ENCODE measurements around the gene KIF3A.

Gene KIF3A

DNA sequence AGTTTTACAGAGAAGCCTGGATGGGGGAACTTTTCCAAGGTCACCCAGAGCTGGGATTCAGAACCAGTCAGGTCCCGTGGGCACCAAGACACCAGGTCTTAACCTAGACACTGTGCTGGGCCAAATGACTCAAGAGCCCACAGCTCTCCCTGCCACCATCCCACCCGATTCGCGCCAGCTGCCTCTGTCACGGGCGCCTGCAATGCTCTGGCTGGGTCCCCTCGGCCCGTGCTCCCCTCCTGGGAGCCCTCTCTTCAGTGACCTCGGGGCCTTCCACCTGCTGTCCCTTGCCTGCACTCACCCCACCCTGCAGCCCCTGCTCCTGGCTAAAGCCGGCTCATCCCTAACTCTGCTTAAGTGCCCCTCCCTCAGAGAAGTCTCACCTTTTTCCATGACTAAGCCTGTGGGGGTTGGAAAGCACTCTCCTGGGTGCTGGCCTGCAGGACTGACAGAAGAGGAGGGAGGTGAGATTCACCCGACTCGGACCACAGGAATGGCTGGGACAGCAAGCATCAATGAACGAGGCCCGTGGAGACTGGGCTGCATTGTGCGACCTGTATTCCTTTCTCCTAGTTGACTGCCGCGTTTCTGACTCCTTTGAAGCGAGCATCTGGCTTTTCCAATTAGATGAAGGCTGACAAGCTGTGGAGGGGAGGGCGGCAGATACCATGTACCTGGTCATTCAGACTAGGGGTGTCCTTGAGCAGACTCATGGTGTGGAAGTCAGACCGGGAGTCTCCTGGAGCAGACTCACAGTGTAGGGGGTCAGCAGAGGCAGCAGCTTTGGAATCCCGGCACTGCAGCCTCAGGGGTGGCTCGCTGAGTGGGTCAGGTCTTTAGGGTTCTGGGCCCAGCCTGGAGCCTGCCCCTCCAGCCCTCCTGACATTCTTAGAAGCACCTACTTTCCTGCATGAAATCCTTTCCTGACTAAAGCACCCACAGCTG is 69.3 kb downstream of the KIF3A start:
- 81 to 85% methylated on average over 21 of the region's 22 CpGs for WGBS, 2 experiments (ENCODE audit: insufficient coverage in 2 of 2)
- H3K36me3 ChIP-seq (ENCODE audit: control insufficient read depth, insufficient read depth, low read length), result no peaks in the 10 kb centered on the region
- no peak overlapping the region for H3K27ac ChIP-seq (ENCODE audit: low read depth, low read length, severe bottlenecking)
- H3K9me3 ChIP-seq (ENCODE audit: control insufficient read depth, low read length), result no peaks in the 10 kb centered on the region
- H3K4me1 ChIP-seq (ENCODE audit: control insufficient read depth, insufficient read depth, low read length, poor library complexity, severe bottlenecking), result peaks cover 11% of the 10 kb centered on the region
- H3K4me3 ChIP-seq (ENCODE audit: extremely low read depth, insufficient read depth, low read length, poor library complexity, severe bottlenecking), result no peak overlapping the region

DNA sequence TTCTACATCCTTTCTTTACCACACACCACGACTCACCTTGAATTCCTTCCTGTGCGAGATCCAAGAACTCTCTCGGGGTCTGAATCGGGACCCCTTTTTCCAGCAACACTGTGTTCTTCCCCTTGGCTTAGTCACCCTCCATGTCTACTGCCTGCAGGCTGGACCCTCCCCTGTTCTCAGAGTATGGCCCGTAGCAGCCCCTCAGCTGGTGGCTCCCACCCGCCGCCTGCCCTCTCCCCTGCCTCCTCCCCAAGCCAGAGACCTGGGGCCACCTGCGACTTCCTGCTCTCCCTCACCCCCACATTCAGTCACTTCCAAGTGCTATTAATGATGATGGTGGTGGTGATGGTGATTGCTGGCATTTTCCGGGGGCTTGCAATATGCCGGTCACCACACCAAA is 70.0 kb downstream of the KIF3A start:
- H3K36me3 ChIP-seq (ENCODE audit: control insufficient read depth, insufficient read depth, low read length), result no peaks in the 10 kb centered on the region
- no peak overlapping the region for H3K27ac ChIP-seq (ENCODE audit: low read depth, low read length, severe bottlenecking)
- no peaks in the 10 kb centered on the region for H3K9me3 ChIP-seq (ENCODE audit: control insufficient read depth, low read length)
- no peak overlapping the region for H3K4me3 ChIP-seq (ENCODE audit: extremely low read depth, insufficient read depth, low read length, poor library complexity, severe bottlenecking)
- peaks cover 11% of the 10 kb centered on the region for H3K4me1 ChIP-seq (ENCODE audit: control insufficient read depth, insufficient read depth, low read length, poor library complexity, severe bottlenecking)
- 94 to 95% methylated on average over 4 to 5 of the region's 10 CpGs for WGBS, 2 experiments (ENCODE audit: insufficient coverage in 2 of 2)

DNA sequence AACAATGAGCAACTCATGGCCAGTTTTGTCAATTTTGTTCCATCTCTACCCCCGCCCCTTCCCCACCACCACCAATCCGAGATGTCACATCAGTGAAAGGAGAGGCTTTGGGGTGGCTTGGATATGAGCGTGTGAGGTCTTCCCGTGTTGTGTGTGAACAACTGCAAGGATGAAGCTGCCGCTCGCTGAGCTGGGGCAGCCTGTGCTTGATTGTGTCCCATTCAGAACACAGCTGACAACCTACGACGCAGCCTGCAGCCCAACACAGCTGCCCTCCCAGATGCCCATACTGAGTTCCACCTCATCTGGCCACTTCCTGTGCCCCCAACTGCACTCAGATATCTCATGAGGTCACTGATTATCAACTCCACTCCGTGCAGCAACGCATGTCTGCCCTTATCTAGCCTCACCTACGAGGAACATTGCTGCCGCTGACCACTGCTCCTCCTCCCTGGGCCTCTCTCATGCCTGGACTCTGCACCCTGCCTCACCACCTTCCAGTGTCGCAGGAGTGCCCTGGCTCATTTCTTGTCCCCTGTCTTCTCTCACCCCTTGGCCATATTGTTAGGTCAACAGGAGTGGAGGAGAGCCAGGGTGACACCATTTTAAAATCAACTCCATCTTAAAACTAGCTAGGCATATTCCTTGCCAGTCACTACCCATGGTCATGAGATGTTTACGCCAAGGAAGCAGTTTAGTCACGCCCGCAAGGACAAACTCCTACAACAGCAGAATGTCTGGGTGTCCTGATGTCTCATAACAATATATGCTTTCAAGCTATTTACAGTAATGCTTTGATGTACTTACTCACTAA is 70.8 kb downstream of the KIF3A start:
- Histone ChIP-seq H3K4me3 (ENCODE audit: extremely low read depth, insufficient read depth, low read length, poor library complexity, severe bottlenecking) (no peak overlapping the region), H3K9me3 (ENCODE audit: control insufficient read depth, low read length) (no peaks in the 10 kb centered on the region), H3K4me1 (ENCODE audit: control insufficient read depth, insufficient read depth, low read length, poor library complexity, severe bottlenecking) (peaks cover 11% of the 10 kb centered on the region), H3K27ac (ENCODE audit: low read depth, low read length, severe bottlenecking) (no peak overlapping the region), H3K36me3 (ENCODE audit: control insufficient read depth, insufficient read depth, low read length) (no peaks in the 10 kb centered on the region)
- WGBS, 2 experiments (ENCODE audit: insufficient coverage in 2 of 2), result 93 to 96% methylated on average over 11 to 13 of the region's 16 CpGs

DNA sequence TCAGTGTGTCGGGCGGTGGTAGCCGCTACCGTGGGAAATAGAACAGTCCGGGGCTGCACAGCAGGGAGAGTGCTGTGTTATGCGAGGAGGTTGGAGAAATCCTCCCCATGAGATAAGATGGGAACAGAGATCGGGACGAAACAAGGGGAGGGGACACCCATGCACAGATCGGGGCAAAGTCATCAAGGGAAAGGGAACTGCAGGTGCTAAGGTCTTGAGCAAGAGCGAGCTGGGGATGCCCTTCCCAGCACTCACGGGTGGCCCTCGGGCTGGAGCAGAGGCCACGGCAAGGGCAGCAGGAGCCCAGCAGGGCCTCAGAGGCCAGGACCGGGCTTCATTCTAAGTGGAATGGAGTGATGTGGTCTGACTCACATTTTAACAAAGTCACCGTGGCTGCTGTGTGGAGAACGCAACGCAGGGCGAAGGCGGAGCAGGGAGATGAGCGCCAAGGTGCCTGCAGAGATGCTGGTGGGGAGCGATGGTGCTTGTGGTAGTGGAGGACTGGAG is 71.7 kb downstream of the KIF3A start:
- no peaks in the 10 kb centered on the region for H3K9me3 ChIP-seq (ENCODE audit: control insufficient read depth, low read length)
- no peak overlapping the region for H3K4me3 ChIP-seq (ENCODE audit: extremely low read depth, insufficient read depth, low read length, poor library complexity, severe bottlenecking)
- WGBS, 2 experiments (ENCODE audit: insufficient coverage in 2 of 2), result 81 to 84% methylated on average over 19 to 20 of the region's 21 CpGs
- H3K4me1 ChIP-seq (ENCODE audit: control insufficient read depth, insufficient read depth, low read length, poor library complexity, severe bottlenecking), result peaks cover 11% of the 10 kb centered on the region
- no peaks in the 10 kb centered on the region for H3K36me3 ChIP-seq (ENCODE audit: control insufficient read depth, insufficient read depth, low read length)
- H3K27ac ChIP-seq (ENCODE audit: low read depth, low read length, severe bottlenecking), result no peak overlapping the region

DNA sequence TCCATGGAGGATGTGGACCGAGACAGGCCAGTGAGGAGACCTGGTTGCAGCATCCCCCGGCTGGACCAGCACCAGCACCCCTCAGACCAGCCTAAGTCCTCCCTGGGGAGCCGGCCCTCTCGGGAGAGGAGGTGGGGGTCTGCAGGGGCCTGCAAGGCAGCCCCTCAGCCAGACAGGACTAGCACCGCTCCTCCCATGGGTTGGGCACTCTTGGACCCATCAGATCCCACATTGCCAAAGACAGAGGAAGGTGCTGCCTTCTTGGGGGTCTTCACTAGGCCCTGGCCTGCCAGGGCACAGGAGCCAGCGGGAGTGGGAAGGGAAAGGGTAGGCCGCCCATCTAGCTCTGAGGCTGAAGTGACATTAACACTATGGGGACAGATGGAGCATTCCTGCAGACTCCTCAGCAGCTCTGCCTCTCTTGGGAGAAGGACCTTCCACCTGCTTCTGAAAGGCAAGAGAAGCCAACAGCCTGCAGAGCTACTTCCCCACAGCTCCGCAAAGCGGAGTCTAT is 72.6 kb downstream of the KIF3A start:
- no peaks in the 10 kb centered on the region for H3K9me3 ChIP-seq (ENCODE audit: control insufficient read depth, low read length)
- WGBS, 2 experiments (ENCODE audit: insufficient coverage in 2 of 2), result 97% methylated on average over 4 to 6 of the region's 9 CpGs
- no peaks in the 10 kb centered on the region for H3K36me3 ChIP-seq (ENCODE audit: control insufficient read depth, insufficient read depth, low read length)
- peaks cover 11% of the 10 kb centered on the region for H3K4me1 ChIP-seq (ENCODE audit: control insufficient read depth, insufficient read depth, low read length, poor library complexity, severe bottlenecking)
- no peak overlapping the region for H3K4me3 ChIP-seq (ENCODE audit: extremely low read depth, insufficient read depth, low read length, poor library complexity, severe bottlenecking)
- no peak overlapping the region for H3K27ac ChIP-seq (ENCODE audit: low read depth, low read length, severe bottlenecking)

DNA sequence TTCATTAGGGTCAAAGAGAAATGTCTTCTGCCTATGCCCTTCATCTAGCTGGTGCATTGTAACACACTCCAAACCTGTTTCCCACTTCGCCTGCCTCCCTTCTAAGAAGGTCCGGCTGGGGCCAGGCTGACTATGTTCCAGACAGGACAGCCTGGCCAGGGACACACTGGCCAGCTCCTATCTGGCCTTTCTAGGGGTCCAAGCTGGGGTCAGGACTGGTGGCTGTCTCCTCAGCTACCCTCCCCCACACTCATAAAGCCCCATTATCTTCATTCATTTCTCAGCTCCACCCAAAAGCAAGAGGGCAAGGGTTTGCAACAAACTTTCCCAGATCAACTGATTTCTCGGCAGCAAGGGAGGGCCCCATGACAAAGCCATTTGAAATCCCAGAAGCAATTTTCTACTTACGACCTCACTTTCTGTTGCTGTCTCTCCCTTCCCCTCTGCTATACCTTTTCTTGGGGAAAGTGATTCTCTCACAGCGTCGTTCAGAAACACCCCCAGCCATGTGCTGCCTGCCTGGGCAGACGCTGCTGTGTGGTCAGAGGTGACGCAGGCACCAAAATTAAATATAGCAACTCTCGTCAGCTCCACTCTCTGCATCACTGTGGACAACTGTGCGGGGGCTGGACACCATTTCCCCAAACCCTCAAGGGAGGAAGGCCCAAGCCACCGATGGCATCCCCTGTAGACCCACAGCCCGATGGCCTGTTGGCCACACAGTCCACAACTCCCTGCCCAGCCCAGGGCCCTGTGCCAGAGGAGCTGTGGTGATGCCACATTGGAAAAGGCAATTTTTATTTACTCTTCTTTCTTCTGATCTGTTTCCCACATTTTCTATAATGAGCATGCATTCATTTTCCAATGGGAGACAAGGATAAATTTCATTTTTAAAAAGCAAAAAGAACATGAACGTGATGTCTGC is 73.3 kb downstream of the KIF3A start:
- 85 to 96% methylated on average over 8 to 10 of the region's 13 CpGs for WGBS, 2 experiments (ENCODE audit: insufficient coverage in 2 of 2)
- Histone ChIP-seq H3K9me3 (ENCODE audit: control insufficient read depth, low read length) (no peaks in the 10 kb centered on the region), H3K27ac (ENCODE audit: low read depth, low read length, severe bottlenecking) (no peak overlapping the region)

DNA sequence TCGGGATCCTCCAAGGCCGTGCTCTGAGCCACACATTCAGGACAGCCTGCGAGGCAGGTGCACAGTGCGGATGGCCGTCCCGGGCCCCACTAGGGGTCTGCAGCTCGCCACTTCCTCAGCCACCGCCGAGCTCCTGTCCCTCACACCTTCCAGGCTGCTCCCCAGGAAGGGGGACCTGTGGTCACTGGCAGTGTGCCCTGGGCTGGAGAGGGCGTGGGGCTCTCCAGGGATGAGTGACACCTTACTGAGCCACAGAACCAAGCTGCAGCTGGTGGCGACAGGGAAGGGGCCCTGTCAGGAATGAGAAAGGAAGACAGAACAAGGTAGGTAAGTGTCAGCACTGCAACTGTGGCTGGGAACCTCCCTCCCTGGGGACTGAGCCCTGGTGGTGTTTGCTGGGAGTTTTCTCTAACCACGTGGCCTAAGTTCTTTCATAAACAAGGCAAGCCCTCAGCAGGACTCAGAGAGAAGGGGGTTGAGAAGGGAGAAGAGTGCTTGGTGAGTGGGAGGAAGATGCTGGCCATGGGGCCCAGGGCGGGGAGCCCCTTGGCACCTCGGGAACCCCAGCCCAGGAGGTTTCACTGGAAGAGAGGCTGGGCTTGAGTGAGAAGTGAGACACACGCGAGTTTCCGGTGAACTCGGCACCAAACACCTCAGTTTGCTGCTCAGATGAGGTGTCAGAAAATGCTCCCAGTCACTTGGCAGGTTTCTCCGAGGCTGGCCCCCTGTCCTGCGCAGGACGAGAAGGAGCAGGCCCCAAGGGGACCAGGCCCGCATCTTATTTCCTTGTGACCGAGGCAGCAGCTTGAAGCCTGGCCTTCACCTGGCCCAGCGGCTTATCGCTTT is 74.2 kb downstream of the KIF3A start:
- H3K4me1 ChIP-seq (ENCODE audit: control insufficient read depth, insufficient read depth, low read length, poor library complexity, severe bottlenecking), result peaks cover 11% of the 10 kb centered on the region
- H3K9me3 ChIP-seq (ENCODE audit: control insufficient read depth, low read length), result no peaks in the 10 kb centered on the region
- H3K27ac ChIP-seq (ENCODE audit: low read depth, low read length, severe bottlenecking), result no peak overlapping the region
- H3K4me3 ChIP-seq (ENCODE audit: extremely low read depth, insufficient read depth, low read length, poor library complexity, severe bottlenecking), result no peak overlapping the region
- H3K36me3 ChIP-seq (ENCODE audit: control insufficient read depth, insufficient read depth, low read length), result no peaks in the 10 kb centered on the region
- 91 to 94% methylated on average over 18 to 25 of the region's 25 CpGs for WGBS, 2 experiments (ENCODE audit: insufficient coverage in 2 of 2)

More for the DNA sequence above, 73.3 kb downstream of the KIF3A start:
- no peak overlapping the region for H3K4me3 ChIP-seq (ENCODE audit: extremely low read depth, insufficient read depth, low read length, poor library complexity, severe bottlenecking)
- H3K4me1 ChIP-seq (ENCODE audit: control insufficient read depth, insufficient read depth, low read length, poor library complexity, severe bottlenecking), result peaks cover 11% of the 10 kb centered on the region
- H3K36me3 ChIP-seq (ENCODE audit: control insufficient read depth, insufficient read depth, low read length), result no peaks in the 10 kb centered on the region

DNA sequence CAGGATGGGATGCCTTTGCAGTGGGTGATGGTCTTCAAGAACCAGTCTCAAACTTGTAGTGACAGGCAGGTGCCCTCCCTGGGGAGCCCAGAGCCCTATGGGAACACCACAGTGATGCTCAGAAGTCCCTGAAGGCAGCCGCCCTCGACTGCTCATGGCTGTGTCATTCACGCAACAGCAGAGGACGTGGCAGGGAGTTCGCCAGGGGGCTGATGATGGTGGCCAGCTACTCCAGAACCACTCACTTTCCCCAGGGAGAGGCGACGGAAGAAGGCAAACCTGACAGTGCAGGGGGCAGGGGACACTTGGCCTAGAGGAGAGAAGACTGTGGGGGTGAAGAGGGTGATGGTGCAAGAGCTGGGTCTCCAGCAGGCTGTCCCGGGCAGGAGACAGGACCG is 75.3 kb downstream of the KIF3A start:
- WGBS, 2 experiments (ENCODE audit: insufficient coverage in 2 of 2), result 98% methylated on average over 7 of the region's 9 CpGs; no CpG with 5 or more reads in 1 of the 2 experiments

DNA sequence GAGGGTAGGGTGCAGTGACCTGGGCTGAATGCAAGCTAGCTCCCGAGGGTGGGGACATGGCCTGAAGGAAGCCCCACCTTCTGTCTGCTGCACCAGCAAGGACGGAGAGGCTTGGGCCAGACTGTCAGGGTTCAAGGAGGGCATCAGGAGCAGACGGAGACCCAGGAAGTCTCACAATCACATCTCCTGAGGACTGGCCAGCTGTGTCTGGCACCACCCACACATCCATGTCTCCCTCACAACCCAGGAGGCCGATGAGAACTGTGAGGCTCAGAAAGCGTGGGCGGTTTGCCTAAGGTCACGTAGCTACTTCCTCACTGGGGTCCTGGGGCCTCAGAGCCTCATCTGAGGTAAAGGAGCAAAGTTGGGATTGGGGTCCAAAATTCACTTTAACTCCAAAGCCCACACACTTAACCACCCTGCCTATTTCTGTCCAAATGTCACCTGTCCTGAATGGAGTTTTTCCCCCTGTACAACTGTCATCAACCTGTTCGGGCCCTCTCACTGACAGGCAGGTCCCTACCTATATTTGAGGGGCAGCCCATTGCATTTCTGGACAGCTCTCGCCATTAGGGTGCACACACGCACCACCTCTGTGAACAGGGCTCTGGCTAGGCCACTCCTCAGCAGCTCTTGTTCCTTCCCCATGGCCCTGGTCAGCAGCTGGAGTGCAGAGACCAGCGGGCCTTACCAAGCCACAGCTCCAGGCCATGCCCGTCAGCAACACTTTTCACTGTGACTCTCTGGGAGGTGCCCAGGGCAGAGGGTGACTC is 75.9 kb downstream of the KIF3A start:
- Histone ChIP-seq H3K9me3 (ENCODE audit: control insufficient read depth, low read length) (no peaks in the 10 kb centered on the region), H3K36me3 (ENCODE audit: control insufficient read depth, insufficient read depth, low read length) (no peaks in the 10 kb centered on the region), H3K27ac (ENCODE audit: low read depth, low read length, severe bottlenecking) (no peak overlapping the region), H3K4me1 (ENCODE audit: control insufficient read depth, insufficient read depth, low read length, poor library complexity, severe bottlenecking) (peaks cover 12% of the 10 kb centered on the region), H3K4me3 (ENCODE audit: extremely low read depth, insufficient read depth, low read length, poor library complexity, severe bottlenecking) (no peak overlapping the region)
- 89 to 92% methylated on average over 7 to 10 of the region's 12 CpGs for WGBS, 2 experiments (ENCODE audit: insufficient coverage in 2 of 2)

More for the DNA sequence above, 75.3 kb downstream of the KIF3A start:
- peaks cover 11% of the 10 kb centered on the region for H3K4me1 ChIP-seq (ENCODE audit: control insufficient read depth, insufficient read depth, low read length, poor library complexity, severe bottlenecking)
- H3K36me3 ChIP-seq (ENCODE audit: control insufficient read depth, insufficient read depth, low read length), result no peaks in the 10 kb centered on the region
- no peaks in the 10 kb centered on the region for H3K9me3 ChIP-seq (ENCODE audit: control insufficient read depth, low read length)
- no peak overlapping the region for H3K4me3 ChIP-seq (ENCODE audit: extremely low read depth, insufficient read depth, low read length, poor library complexity, severe bottlenecking)
- no peak overlapping the region for H3K27ac ChIP-seq (ENCODE audit: low read depth, low read length, severe bottlenecking)
